SK-N-SH (cell line): Measurements from ENCODE around the gene C20orf204. TPM values are rescaled to one million over a fixed set of nuclear protein-coding genes. Genes with fewer than 3 reads are reported as not detected.

Source experiments
- CTCF ChIA-PET: fragments of 300-600, 350-600 bp; formaldehyde crosslinking; extraction: SDS; loops from one replicate; lab custom pipeline; 2021; lab: Yijun Ruan, JAX
- POLR2A ChIA-PET: fragments of 350-600 bp; sonication (Branson Sonifier 250); formaldehyde crosslinking; extraction: SDS; loops from one replicate; lab custom pipeline; 2020; ENCODE audit warnings: antibody characterized with exemption, inconsistent platforms; lab: Yijun Ruan, JAX
- DNase-seq: peaks from one replicate; pipeline ENCODE4 v3.0.0; 2012
- H2AFZ ChIP-seq: fragments of 200-600 bp; sonication (generic); 2 replicates; pipeline ENCODE4 v1.8.1; 2016; ENCODE audit warnings: antibody characterized with exemption, mild to moderate bottlenecking, low read depth
- H3F3A ChIP-seq: fragments of 200-600 bp; sonication (generic); replicated peaks from 2 replicates; pipeline ENCODE3; 2016; ENCODE audit warnings: antibody characterized with exemption, mild to moderate bottlenecking; ENCODE audit not compliant: insufficient read depth
- H3K27ac ChIP-seq, 2 experiments: fragments of 200-500 bp in 1 of 2; fragments of 200-600 bp in 1 of 2; sonication (Bioruptor generic) in 1 of 2; sonication (generic), shearing (Covaris generic) in 1 of 2; 2 replicates each; pipeline versions ENCODE4 v1.5.1 to v1.6.1; 2014 to 2016; ENCODE audit warnings: low read depth in 2 of 2, inconsistent platforms in 1 of 2, low read length in 1 of 2, mild to moderate bottlenecking in 1 of 2, mixed read lengths in 1 of 2
- H3K27me3 ChIP-seq: fragments of 200-600 bp; sonication (generic), shearing (Covaris generic); 2 replicates; pipeline ENCODE4 v1.6.1; 2016; ENCODE audit warnings: mixed run types; ENCODE audit not compliant: insufficient read depth
- H3K36me3 ChIP-seq, 2 experiments: fragments of 200-500 bp in 1 of 2; fragments of 200-600 bp in 1 of 2; sonication (Bioruptor generic) in 1 of 2; sonication (generic) in 1 of 2; replicated peaks in 1 of 2; 2 replicates each; pipeline versions ENCODE3 to v1.5.1; 2014 to 2016; ENCODE audit warnings: low read length in 1 of 2, mild to moderate bottlenecking in 1 of 2; ENCODE audit not compliant: insufficient read depth in 2 of 2, control insufficient read depth in 1 of 2
- H3K4me1 ChIP-seq, 2 experiments: fragments of 200-500 bp in 1 of 2; fragments of 200-600 bp in 1 of 2; sonication (Bioruptor generic) in 1 of 2; sonication (generic), shearing (Covaris generic) in 1 of 2; 2 replicates each; pipeline versions ENCODE4 v1.5.1 to v1.6.1; 2014 to 2016; ENCODE audit warnings: low read depth in 1 of 2, low read length in 1 of 2, mixed run types in 1 of 2; ENCODE audit not compliant: insufficient read depth in 2 of 2, control insufficient read depth in 1 of 2
- H3K4me2 ChIP-seq: fragments of 200-600 bp; sonication (generic), shearing (Covaris generic); 2 replicates; pipeline ENCODE4 v1.6.1; 2017; ENCODE audit warnings: mixed run types
- H3K4me3 ChIP-seq, 2 experiments: fragments of 200-500 bp in 1 of 2; fragments of 200-600 bp in 1 of 2; sonication (Bioruptor generic) in 1 of 2; sonication (generic), shearing (Covaris generic) in 1 of 2; 2 replicates each; pipeline versions ENCODE4 v1.5.1 to v1.8.1; 2014 to 2016; ENCODE audit warnings: low read depth in 2 of 2, inconsistent platforms in 1 of 2, low read length in 1 of 2, mild to moderate bottlenecking in 1 of 2, mixed read lengths in 1 of 2, moderate library complexity in 1 of 2
- H3K79me2 ChIP-seq: fragments of 200-600 bp; sonication (generic); 2 replicates; pipeline ENCODE4 v1.8.1; 2017; ENCODE audit warnings: mild to moderate bottlenecking; ENCODE audit not compliant: insufficient read depth
- H3K9ac ChIP-seq: fragments of 200-600 bp; sonication (generic); 2 replicates; pipeline ENCODE4 v1.6.1; 2017; ENCODE audit warnings: mixed run types
- H3K9me2 ChIP-seq: fragments of 200-600 bp; sonication (generic); 2 replicates; pipeline ENCODE4 v1.6.1; 2017; ENCODE audit warnings: mixed run types
- H3K9me3 ChIP-seq: fragments of 200-600 bp; sonication (generic); 2 replicates; pipeline ENCODE4 v1.6.1; 2017; ENCODE audit warnings: mixed run types, mild to moderate bottlenecking, moderate library complexity
- H4K20me1 ChIP-seq: fragments of 200-600 bp; sonication (generic); 2 replicates; pipeline ENCODE4 v1.6.1; 2017; ENCODE audit warnings: mild to moderate bottlenecking, mixed run types; ENCODE audit not compliant: insufficient read depth
- CHD2 ChIP-seq: fragments of 150-350 bp; IDR thresholded peaks from 2 replicates; pipeline ENCODE4 v1.6.1; 2018; ENCODE audit warnings: low read length; ENCODE audit not compliant: partially characterized antibody
- EP300 ChIP-seq, 2 experiments: IDR thresholded peaks; 2 replicates each; pipeline versions ENCODE4 v1.4.0 to v1.6.1; 2012; ENCODE audit warnings: borderline replicate concordance in 1 of 2, low read depth in 1 of 2, low read length in 1 of 2
- EZH2phosphoT487 ChIP-seq: fragments of 200-600 bp; sonication (generic); IDR thresholded peaks from 2 replicates; pipeline ENCODE4 v1.6.1; 2017; ENCODE audit warnings: low read depth, mixed run types, mild to moderate bottlenecking, antibody characterized with exemption, moderate library complexity, borderline replicate concordance
- FOSL2 ChIP-seq: IDR thresholded peaks from 2 replicates; pipeline ENCODE4 v1.4.0; 2012; ENCODE audit warnings: low read depth, mild to moderate bottlenecking, moderate library complexity, borderline replicate concordance
- FOXJ3 ChIP-seq: sonication (generic); formaldehyde crosslinking; IDR thresholded peaks from 2 replicates; pipeline ENCODE4 v1.5.1; 2020; ENCODE audit warnings: mild to moderate bottlenecking, missing genetic modification reagents
- FOXM1 ChIP-seq: IDR thresholded peaks from 2 replicates; pipeline ENCODE4 v1.4.0; 2012; ENCODE audit warnings: low read depth, mild to moderate bottlenecking
- MEF2A ChIP-seq: IDR thresholded peaks from 2 replicates; pipeline ENCODE4 v1.4.0; 2012; ENCODE audit warnings: low read depth, borderline replicate concordance
- NFIC ChIP-seq: IDR thresholded peaks from 2 replicates; pipeline ENCODE4 v1.4.0; 2012; ENCODE audit warnings: borderline replicate concordance
- NRF1 ChIP-seq: IDR thresholded peaks from 2 replicates; pipeline ENCODE4 v1.6.1; 2012; ENCODE audit warnings: low read depth, mild to moderate bottlenecking, low read length
- REST ChIP-seq: IDR thresholded peaks from 2 replicates; pipeline ENCODE4 v1.6.1; 2012; ENCODE audit warnings: mild to moderate bottlenecking, low read depth, low read length, moderate library complexity
- RFX5 ChIP-seq: IDR thresholded peaks from 2 replicates; pipeline ENCODE4 v1.6.1; 2012; ENCODE audit warnings: mild to moderate bottlenecking, improper control_type of control experiment, low read length
- RXRA ChIP-seq: IDR thresholded peaks from 2 replicates; pipeline ENCODE4 v1.4.0; 2012; ENCODE audit warnings: low read depth, mild to moderate bottlenecking, borderline replicate concordance
- TCF12 ChIP-seq: IDR thresholded peaks from 2 replicates; pipeline ENCODE4 v1.4.0; 2012
- TEAD4 ChIP-seq: IDR thresholded peaks from 2 replicates; pipeline ENCODE4 v1.4.0; 2012; ENCODE audit warnings: mild to moderate bottlenecking, borderline replicate concordance; ENCODE audit not compliant: insufficient read depth
- YY1 ChIP-seq: IDR thresholded peaks from 2 replicates; pipeline ENCODE4 v1.4.0; 2012; ENCODE audit warnings: low read depth, mild to moderate bottlenecking
- ZBTB33 ChIP-seq: IDR thresholded peaks from 2 replicates; pipeline ENCODE4 v1.4.0; 2012; ENCODE audit warnings: low read depth, borderline replicate concordance
- WGBS: methylation state at CpG from one replicate; pipeline ENCODE4 v1.1.6; 2017; ENCODE audit warnings: low lambda C conversion rate; 5-methylcytosine and 5-hydroxymethylcytosine counted together
- polyA plus RNA-seq, 3 experiments: library from polyadenylated mRNA; depleted of rRNA; stranded (reverse); fragments of >200 nt; gene quantifications; 2 replicates each; pipeline ENCODE4 v1.2.3, GENCODE V29; 2012
- TF ChIP-seq, protein P1 (sequence below): IDR thresholded peaks from 2 replicates; pipeline ENCODE4 v1.4.0; 2012; ENCODE audit warnings: low read depth, borderline replicate concordance
- TF ChIP-seq, protein P2 (sequence below): IDR thresholded peaks from 2 replicates; pipeline ENCODE4; 2012
- TF ChIP-seq, protein P3 (sequence below): fragments of 150-350 bp; IDR thresholded peaks from 2 replicates; pipeline ENCODE4 v1.6.1; 2016; ENCODE audit warnings: mild to moderate bottlenecking, low read depth, low read length

Gene C20orf204
- polyA plus RNA-seq, 1 of the 3 experiments (the other 2 are of a cell fraction), result 0.21 TPM

- no peak for TF ChIP-seq MEF2A
- no peak for TF ChIP-seq RFX5
- TF ChIP-seq TEAD4, result no peak
- no peak for TF ChIP-seq YY1
- no peak for TF ChIP-seq EP300 (IDR thresholded peaks at IDR 0.05; ENCODE audit: borderline replicate concordance in 1 of 2, low read depth in 1 of 2, low read length in 1 of 2)
Measured at GRCh38 chr20:64063389-64064144, 27.6 kb downstream of the C20orf204 start (continued).

GRCh38 chr20:64064145-64064698, 28.2 kb downstream of the C20orf204 start:
- 30% methylated on average over 12 of the region's 12 CpGs for WGBS
- Histone ChIP-seq H3K4me3 (peak overlapping the region; percentile 91 to 93), H3F3A (peaks cover 4% of the 10 kb centered on the region), H3K9me2 (no peaks in the 10 kb centered on the region), H3K36me3 (no peaks in the 10 kb centered on the region), H3K9ac (peak overlapping the region; percentile 90; the same call in 1 of the 2 replicates), H3K4me1 (peaks cover 14 to 21% of the 10 kb centered on the region in 2 experiments; a peak in 2 of 4 replicates), H4K20me1 (no peaks in the 10 kb centered on the region), H3K9me3 (no peaks in the 10 kb centered on the region), H3K79me2 (peaks cover 15% of the 10 kb centered on the region; the same call in 1 of the 2 replicates), H3K27ac (peak overlapping the region in 1 of 2 experiments; percentile 64; a peak in 2 of 4 replicates), H3K4me2 (peak overlapping the region; percentile 96), H2AFZ (no peak overlapping the region), H3K27me3 (no peaks in the 10 kb centered on the region)
- POLR2A ChIA-PET, result no interaction called here
- DNase-seq, result no peak
- CTCF ChIA-PET, result interaction anchor here (1.2 to 2.3 kb wide), 3 partner anchors 17 to 56 kb away, joined by 3 to 12 read pairs (median 5); no protein-coding TSS in a partner anchor
- TF ChIP-seq FOXM1, result no peak
- TF ChIP-seq, protein P1, sequence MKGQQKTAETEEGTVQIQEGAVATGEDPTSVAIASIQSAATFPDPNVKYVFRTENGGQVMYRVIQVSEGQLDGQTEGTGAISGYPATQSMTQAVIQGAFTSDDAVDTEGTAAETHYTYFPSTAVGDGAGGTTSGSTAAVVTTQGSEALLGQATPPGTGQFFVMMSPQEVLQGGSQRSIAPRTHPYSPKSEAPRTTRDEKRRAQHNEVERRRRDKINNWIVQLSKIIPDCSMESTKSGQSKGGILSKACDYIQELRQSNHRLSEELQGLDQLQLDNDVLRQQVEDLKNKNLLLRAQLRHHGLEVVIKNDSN, result no peak
- no peak for TF ChIP-seq MEF2A
- TF ChIP-seq CHD2, result no peak
- TF ChIP-seq REST, result no peak
- no peak for TF ChIP-seq RFX5
- TF ChIP-seq FOSL2, result peak; percentile 53; the same call in 1 of the 2 replicates
- no peak for TF ChIP-seq FOXJ3 (CRISPR knock-in tag)
- peak; percentile 50 for TF ChIP-seq NFIC
- no peak for TF ChIP-seq ZBTB33
- TF ChIP-seq, protein P2, sequence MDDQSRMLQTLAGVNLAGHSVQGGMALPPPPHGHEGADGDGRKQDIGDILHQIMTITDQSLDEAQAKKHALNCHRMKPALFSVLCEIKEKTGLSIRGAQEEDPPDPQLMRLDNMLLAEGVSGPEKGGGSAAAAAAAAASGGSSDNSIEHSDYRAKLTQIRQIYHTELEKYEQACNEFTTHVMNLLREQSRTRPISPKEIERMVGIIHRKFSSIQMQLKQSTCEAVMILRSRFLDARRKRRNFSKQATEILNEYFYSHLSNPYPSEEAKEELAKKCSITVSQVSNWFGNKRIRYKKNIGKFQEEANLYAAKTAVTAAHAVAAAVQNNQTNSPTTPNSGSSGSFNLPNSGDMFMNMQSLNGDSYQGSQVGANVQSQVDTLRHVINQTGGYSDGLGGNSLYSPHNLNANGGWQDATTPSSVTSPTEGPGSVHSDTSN, result no peak
- TF ChIP-seq YY1, result no peak
- peak; percentile 24; the same call in 1 of the 2 replicates for TF ChIP-seq TCF12
- TF ChIP-seq, protein P3, sequence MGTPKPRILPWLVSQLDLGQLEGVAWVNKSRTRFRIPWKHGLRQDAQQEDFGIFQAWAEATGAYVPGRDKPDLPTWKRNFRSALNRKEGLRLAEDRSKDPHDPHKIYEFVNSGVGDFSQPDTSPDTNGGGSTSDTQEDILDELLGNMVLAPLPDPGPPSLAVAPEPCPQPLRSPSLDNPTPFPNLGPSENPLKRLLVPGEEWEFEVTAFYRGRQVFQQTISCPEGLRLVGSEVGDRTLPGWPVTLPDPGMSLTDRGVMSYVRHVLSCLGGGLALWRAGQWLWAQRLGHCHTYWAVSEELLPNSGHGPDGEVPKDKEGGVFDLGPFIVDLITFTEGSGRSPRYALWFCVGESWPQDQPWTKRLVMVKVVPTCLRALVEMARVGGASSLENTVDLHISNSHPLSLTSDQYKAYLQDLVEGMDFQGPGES, result no peak
- TF ChIP-seq EZH2phosphoT487, result no peak
- TF ChIP-seq RXRA, result no peak
- TF ChIP-seq NRF1, result no peak
